HuH-7 (cell line): ENCODE measurements around the gene YPEL2.

Source experiments
- DNase-seq: peaks from one replicate; pipeline ENCODE4 v3.0.0; 2011; ENCODE audit warnings: low spot score

The YPEL2 gene

GRCh38 chr17:59434429-59434828 is 103.0 kb downstream of the YPEL2 start:
- DNase-seq: no peak

DNA sequence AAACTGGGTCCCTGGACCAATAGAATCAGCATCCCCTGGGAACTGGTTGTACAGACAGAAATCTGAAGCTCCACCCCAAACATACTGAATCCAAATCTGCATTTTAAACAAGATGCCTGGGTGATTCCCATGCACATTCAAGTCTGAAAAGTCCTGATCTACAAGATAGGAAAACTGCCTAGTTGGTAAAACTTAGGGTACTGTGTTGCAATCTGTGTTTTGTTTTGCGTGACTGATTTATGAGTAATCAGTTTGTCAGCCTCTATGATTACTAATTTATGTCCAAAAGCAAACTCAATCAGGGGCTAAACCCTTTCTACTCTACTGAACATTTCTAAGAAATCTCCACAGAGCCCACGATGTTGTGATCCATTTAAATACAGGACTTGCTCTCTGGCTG is 103.8 kb downstream of the YPEL2 start:
- DNase-seq: no peak

GRCh38 chr17:59436900-59437299 is 105.4 kb downstream of the YPEL2 start:
- DNase-seq: no peak

DNA sequence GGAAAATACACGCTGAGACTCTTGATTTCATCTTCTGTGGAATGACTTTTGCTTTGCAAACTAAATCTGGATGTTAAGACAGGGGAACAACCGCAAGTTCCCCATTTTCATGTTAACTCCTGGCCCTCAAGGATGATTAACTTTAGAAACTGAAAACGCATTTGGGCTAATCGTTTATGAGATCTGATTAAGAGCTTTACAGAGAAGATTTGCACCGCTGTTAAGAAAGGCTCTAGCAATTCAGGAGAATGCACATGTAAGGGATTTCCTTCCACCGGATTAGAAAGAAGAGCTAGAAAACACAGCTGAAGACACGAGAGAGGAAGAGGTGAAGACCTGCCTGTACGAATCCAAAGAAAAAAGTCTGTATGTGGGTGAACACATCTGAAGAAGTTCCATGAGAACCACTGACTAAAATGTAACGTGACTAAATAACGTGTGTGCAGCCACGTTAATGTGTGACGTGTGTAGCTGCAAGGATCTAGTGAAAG is 106.4 kb downstream of the YPEL2 start:
- no peak for DNase-seq

GRCh38 chr17:59439262-59439661 is 107.8 kb downstream of the YPEL2 start:
- no peak for DNase-seq

DNA sequence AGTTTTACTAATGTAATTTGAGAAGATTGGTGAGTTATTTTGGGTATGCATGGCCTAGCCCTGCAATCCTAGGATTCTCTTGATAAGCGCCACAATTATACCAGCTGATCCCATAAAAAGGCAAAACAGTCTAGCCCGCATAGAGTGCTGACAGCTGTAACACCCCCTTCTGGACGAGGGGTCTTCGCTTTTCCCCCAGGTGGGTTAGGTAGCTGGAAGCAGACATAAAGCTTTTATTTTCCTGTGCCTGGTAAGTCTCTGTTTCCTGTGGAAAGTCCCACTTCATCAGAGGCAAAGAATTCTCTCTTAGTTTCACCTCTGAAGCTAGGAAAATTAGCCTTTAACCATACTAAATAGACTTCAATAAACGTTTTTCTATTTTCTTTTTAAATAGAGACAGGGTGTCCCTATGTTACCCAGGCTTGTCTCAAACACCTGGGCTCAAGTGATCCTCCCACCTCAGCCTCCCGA is 108.3 kb downstream of the YPEL2 start:
- DNase-seq: no peak

- peak; percentile 72 for DNase-seq
Measured at GRCh38 chr17:59440757-59441463, 109.5 kb downstream of the YPEL2 start.

DNA sequence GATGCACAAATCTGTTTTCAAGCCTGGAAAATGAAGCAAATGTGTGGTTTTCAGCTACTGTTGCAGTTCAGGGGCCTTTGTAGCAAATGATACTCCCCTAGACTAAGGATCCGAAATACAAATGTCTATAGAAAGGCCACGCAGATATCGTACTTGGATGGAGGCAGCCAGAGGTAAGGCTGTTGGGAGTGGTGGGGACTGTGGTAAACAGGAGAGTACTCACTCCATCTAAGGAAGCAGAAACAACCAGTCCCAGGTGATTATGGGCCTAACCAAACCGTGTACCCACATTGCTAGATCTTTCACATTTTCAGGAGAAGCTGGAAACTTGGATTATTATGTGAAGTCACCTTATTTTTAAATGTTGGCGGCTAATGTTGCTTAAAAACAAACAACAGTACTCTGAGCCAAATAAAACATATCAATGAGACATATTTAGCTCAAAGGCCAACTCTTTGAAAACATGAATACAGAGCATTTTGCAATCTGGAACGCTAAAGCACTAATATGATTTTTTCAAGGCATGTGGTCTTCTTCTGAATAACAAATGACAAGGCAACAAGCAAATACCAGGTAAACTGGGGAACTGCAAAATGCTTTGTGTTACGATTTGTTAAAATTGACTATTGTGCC is 110.1 kb downstream of the YPEL2 start:
- no peak for DNase-seq

- DNase-seq: no peak
Measured at GRCh38 chr17:59443106-59443505, 111.7 kb downstream of the YPEL2 start.
